Mammary epithelial cell (primary cell): ENCODE results near the gene PMVK.

Source experiments
- EZH2 ChIP-seq: IDR thresholded peaks from 2 replicates; pipeline ENCODE4 v1.6.1; 2012; ENCODE audit warnings: low read length, inconsistent platforms, borderline replicate concordance
- TF ChIP-seq, protein P1 (sequence below), 2 donors: IDR thresholded peaks in 1 of 2; conservative IDR thresholded peaks in 1 of 2; 2 replicates each; pipeline ENCODE4 v1.5.1; 2011 to 2012; ENCODE audit warnings: inconsistent platforms in 2 of 2, low read length in 2 of 2, mild to moderate bottlenecking in 2 of 2, control low read depth in 1 of 2, low read depth in 1 of 2; ENCODE audit not compliant: insufficient read depth in 1 of 2; ENCODE audit errors: extremely low read depth in 1 of 2

DNA sequence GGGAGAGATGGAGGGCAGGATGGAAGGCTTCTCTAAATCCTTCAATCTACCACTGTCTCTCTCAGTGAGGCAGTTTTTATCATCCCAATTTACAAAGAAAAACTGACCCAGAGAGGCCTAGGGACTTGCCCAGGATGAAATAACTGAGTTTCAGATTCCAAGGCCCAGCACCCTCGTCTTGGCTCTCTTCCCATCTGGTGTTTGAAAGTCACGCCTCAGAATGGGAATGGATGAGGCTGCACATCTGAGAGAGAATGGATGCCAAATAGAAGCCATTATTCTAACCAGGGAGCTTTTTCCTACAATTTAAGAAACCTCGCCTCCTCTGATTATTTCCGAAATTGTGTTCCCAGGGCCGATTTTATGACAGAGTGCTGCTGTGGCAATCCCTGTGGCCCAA is 55.8 kb downstream of the PMVK start:
- TF ChIP-seq, protein P1, sequence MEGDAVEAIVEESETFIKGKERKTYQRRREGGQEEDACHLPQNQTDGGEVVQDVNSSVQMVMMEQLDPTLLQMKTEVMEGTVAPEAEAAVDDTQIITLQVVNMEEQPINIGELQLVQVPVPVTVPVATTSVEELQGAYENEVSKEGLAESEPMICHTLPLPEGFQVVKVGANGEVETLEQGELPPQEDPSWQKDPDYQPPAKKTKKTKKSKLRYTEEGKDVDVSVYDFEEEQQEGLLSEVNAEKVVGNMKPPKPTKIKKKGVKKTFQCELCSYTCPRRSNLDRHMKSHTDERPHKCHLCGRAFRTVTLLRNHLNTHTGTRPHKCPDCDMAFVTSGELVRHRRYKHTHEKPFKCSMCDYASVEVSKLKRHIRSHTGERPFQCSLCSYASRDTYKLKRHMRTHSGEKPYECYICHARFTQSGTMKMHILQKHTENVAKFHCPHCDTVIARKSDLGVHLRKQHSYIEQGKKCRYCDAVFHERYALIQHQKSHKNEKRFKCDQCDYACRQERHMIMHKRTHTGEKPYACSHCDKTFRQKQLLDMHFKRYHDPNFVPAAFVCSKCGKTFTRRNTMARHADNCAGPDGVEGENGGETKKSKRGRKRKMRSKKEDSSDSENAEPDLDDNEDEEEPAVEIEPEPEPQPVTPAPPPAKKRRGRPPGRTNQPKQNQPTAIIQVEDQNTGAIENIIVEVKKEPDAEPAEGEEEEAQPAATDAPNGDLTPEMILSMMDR (conservative IDR thresholded peaks at IDR 0.05 in 1 of 2, IDR thresholded peaks at IDR 0.05 in 1 of 2; ENCODE audit: extremely low read depth in 1 of 2, insufficient read depth in 1 of 2, low read depth in 1 of 2, low read length in 2 of 2): no peak
- TF ChIP-seq EZH2: no peak
